ACHN (cell line): ENCODE measurements around the gene FAM107B.
A peak's percentile ranks its signal among the peaks of the same experiment; 100 is the strongest.

ENCODE experiments used
- DNase-seq: peaks from one replicate; pipeline ENCODE4 v3.0.0-alpha.2; 2015
- in situ Hi-C: cut with HindIII; loops from 2 replicates; pipeline ENCODE4 v1.10.0; 2017; ENCODE audit warnings: low sequenced_read_pairs, low pct_ligation_motif_present, low pct_unique_long_range_greater_than_20kb

FAM107B gene

GRCh38 chr10:14519785-14520184 is 254.9 kb downstream of the FAM107B start:
- no peak for DNase-seq
- in situ Hi-C loops, result no loop called here

- in situ Hi-C loops, result no loop called here
- DNase-seq, result no peak
Measured at GRCh38 chr10:14518149-14518548, 256.5 kb downstream of the FAM107B start.

GRCh38 chr10:14513123-14513522 is 261.6 kb downstream of the FAM107B start:
- in situ Hi-C loops, result no loop called here
- no peak for DNase-seq

- in situ Hi-C loops, result no loop called here
- DNase-seq, result no peak
Measured at GRCh38 chr10:14510346-14510745, 264.4 kb downstream of the FAM107B start.

- DNase-seq, result no peak
- in situ Hi-C loops, result no loop called here
Measured at GRCh38 chr10:14508725-14509124, 266.0 kb downstream of the FAM107B start.

GRCh38 chr10:14507781-14508180 is 266.9 kb downstream of the FAM107B start:
- no peak for DNase-seq
- in situ Hi-C loops, result no loop called here

GRCh38 chr10:14507176-14507575 is 267.5 kb downstream of the FAM107B start:
- in situ Hi-C loops, result no loop called here
- DNase-seq, result no peak

GRCh38 chr10:14502431-14502830 is 272.3 kb downstream of the FAM107B start:
- peak; percentile 52 for DNase-seq
- in situ Hi-C loops, result no loop called here

GRCh38 chr10:14500172-14500765 is 274.4 kb downstream of the FAM107B start:
- DNase-seq, result no peak
- in situ Hi-C loops, result no loop called here

- no peak for DNase-seq
- in situ Hi-C loops, result loop anchor here (25.0 kb wide), 1 partner anchor 312 kb away; no protein-coding TSS in a partner anchor
Measured at GRCh38 chr10:14499601-14499904, 275.1 kb downstream of the FAM107B start.

GRCh38 chr10:14498326-14498725 is 276.4 kb downstream of the FAM107B start:
- no peak for DNase-seq
- in situ Hi-C loops, result loop anchor here (25.0 kb wide), 1 partner anchor 311 kb away; no protein-coding TSS in a partner anchor

- DNase-seq, result no peak
- in situ Hi-C loops, result loop anchor here (25.0 kb wide), 1 partner anchor 305 kb away; no protein-coding TSS in a partner anchor
Measured at GRCh38 chr10:14491811-14492210, 282.9 kb downstream of the FAM107B start.

- in situ Hi-C loops, result loop anchor here (25.0 kb wide), 1 partner anchor 302 kb away; no protein-coding TSS in a partner anchor
- DNase-seq, result no peak
Measured at GRCh38 chr10:14489522-14490177, 285.0 kb downstream of the FAM107B start.

- in situ Hi-C loops, result loop anchor here (25.0 kb wide), 1 partner anchor 300 kb away; no protein-coding TSS in a partner anchor
- no peak for DNase-seq
Measured at GRCh38 chr10:14487488-14487883, 287.2 kb downstream of the FAM107B start.

- in situ Hi-C loops, result loop anchor here (25.0 kb wide), 1 partner anchor 300 kb away; no protein-coding TSS in a partner anchor
Measured at GRCh38 chr10:14486777-14487487, 287.8 kb downstream of the FAM107B start.

GRCh38 chr10:14485986-14486385 is 288.7 kb downstream of the FAM107B start:
- DNase-seq, result no peak
- in situ Hi-C loops, result loop anchor here (25.0 kb wide), 1 partner anchor 299 kb away; no protein-coding TSS in a partner anchor

More at GRCh38 chr10:14486777-14487487, 287.8 kb downstream of the FAM107B start:
- no peak for DNase-seq

- in situ Hi-C loops, result loop anchor here (25.0 kb wide), 1 partner anchor 296 kb away; no protein-coding TSS in a partner anchor
- DNase-seq, result no peak
Measured at GRCh38 chr10:14483417-14483816, 291.3 kb downstream of the FAM107B start.

GRCh38 chr10:14481752-14482151 is 292.9 kb downstream of the FAM107B start:
- in situ Hi-C loops, result loop anchor here (25.0 kb wide), 1 partner anchor 294 kb away; no protein-coding TSS in a partner anchor

GRCh38 chr10:14481014-14481413 is 293.7 kb downstream of the FAM107B start:
- DNase-seq, result no peak
- in situ Hi-C loops, result loop anchor here (25.0 kb wide), 1 partner anchor 294 kb away; no protein-coding TSS in a partner anchor

More at GRCh38 chr10:14481752-14482151, 292.9 kb downstream of the FAM107B start:
- DNase-seq, result no peak
